ENCODE measurements around the gene CRKL. TPM values are rescaled to one million over a fixed set of nuclear protein-coding genes. Genes with fewer than 3 reads are reported as not detected.

Gene CRKL
- total RNA-seq, 1 donor from 2014 or later = 59.1 TPM

GRCh38 chr22:20985720-20986119, 68.5 kb downstream of the CRKL start:
- Mint-ChIP-seq H3K4me1 (ENCODE audit: unreplicated experiment) (peaks cover 8% of the 10 kb centered on the region), H3K9me3 (ENCODE audit: unreplicated experiment) (no peaks in the 10 kb centered on the region), H3K36me3 (ENCODE audit: low read depth, unreplicated experiment) (peaks cover 18% of the 10 kb centered on the region), H3K4me3 (ENCODE audit: unreplicated experiment) (no peak overlapping the region), H3K27ac (ENCODE audit: unreplicated experiment) (no peak overlapping the region), H3K27me3 (ENCODE audit: unreplicated experiment) (peaks cover 10% of the 10 kb centered on the region)
- TF ChIP-seq CTCF (IDR thresholded peaks at IDR 0.05; ENCODE audit: unreplicated experiment) = no peak
- DNase-seq (ENCODE audit: low spot score) = no peak

- DNase-seq (ENCODE audit: low spot score) = no peak
- Mint-ChIP-seq H3K4me3 (ENCODE audit: unreplicated experiment) (no peak overlapping the region), H3K27me3 (ENCODE audit: unreplicated experiment) (peaks cover 15% of the 10 kb centered on the region), H3K36me3 (ENCODE audit: low read depth, unreplicated experiment) (peaks cover 18% of the 10 kb centered on the region), H3K4me1 (ENCODE audit: unreplicated experiment) (peaks cover 8% of the 10 kb centered on the region), H3K9me3 (ENCODE audit: unreplicated experiment) (no peaks in the 10 kb centered on the region), H3K27ac (ENCODE audit: unreplicated experiment) (no peak overlapping the region)
- TF ChIP-seq CTCF (IDR thresholded peaks at IDR 0.05; ENCODE audit: unreplicated experiment) = no peak
These were observed 69.2 kb downstream of the CRKL start for GRCh38 chr22:20986365-20986764.

- Mint-ChIP-seq H3K36me3 (ENCODE audit: low read depth, unreplicated experiment) (peaks cover 18% of the 10 kb centered on the region), H3K27ac (ENCODE audit: unreplicated experiment) (no peak overlapping the region), H3K4me1 (ENCODE audit: unreplicated experiment) (peaks cover 8% of the 10 kb centered on the region), H3K27me3 (ENCODE audit: unreplicated experiment) (peaks cover 15% of the 10 kb centered on the region), H3K4me3 (ENCODE audit: unreplicated experiment) (no peak overlapping the region), H3K9me3 (ENCODE audit: unreplicated experiment) (no peaks in the 10 kb centered on the region)
- TF ChIP-seq CTCF (IDR thresholded peaks at IDR 0.05; ENCODE audit: unreplicated experiment) = no peak
- DNase-seq (ENCODE audit: low spot score) = no peak
These were observed 70.2 kb downstream of the CRKL start for GRCh38 chr22:20987375-20987774.

GRCh38 chr22:20988573-20989322, 71.5 kb downstream of the CRKL start:
- DNase-seq (ENCODE audit: low spot score) = no peak
- peaks cover 11% of the 10 kb centered on the region for H3K27me3 Mint-ChIP-seq (ENCODE audit: unreplicated experiment)

More at GRCh38 chr22:20988573-20989322, 71.5 kb downstream of the CRKL start:
- TF ChIP-seq CTCF (IDR thresholded peaks at IDR 0.05; ENCODE audit: unreplicated experiment) = no peak
- no peak overlapping the region for H3K27ac Mint-ChIP-seq (ENCODE audit: unreplicated experiment)
- H3K36me3 Mint-ChIP-seq (ENCODE audit: low read depth, unreplicated experiment) = peaks cover 18% of the 10 kb centered on the region
- H3K4me3 Mint-ChIP-seq (ENCODE audit: unreplicated experiment) = no peak overlapping the region
- no peaks in the 10 kb centered on the region for H3K9me3 Mint-ChIP-seq (ENCODE audit: unreplicated experiment)
- H3K4me1 Mint-ChIP-seq (ENCODE audit: unreplicated experiment) = no peaks in the 10 kb centered on the region

Measured in endothelial cell (in vitro differentiated cells).